Chondrocyte (in vitro differentiated cells): ENCODE data around the gene AMH. TPM values are rescaled to one million over a fixed set of nuclear protein-coding genes. Genes with fewer than 3 reads are reported as not detected.

Experiments used
- DNase-seq: peaks from one replicate; pipeline ENCODE4 v3.0.0; 2021; ENCODE audit warnings: mixed read lengths, low spot score
- H3K27ac Mint-ChIP-seq: one replicate; pipeline ENCODE4 v1.8.0; 2021; ENCODE audit warnings: mild to moderate bottlenecking, moderate library complexity, mixed read lengths; ENCODE audit not compliant: unreplicated experiment
- H3K27me3 Mint-ChIP-seq: 2 replicates; pipeline ENCODE4 v1.8.0; 2021; ENCODE audit warnings: low read depth, mixed read lengths
- H3K36me3 Mint-ChIP-seq: 2 replicates; pipeline ENCODE4 v1.8.0; 2021; ENCODE audit warnings: low read depth, mixed read lengths
- H3K4me1 Mint-ChIP-seq: 2 replicates; pipeline ENCODE4 v1.8.0; 2021; ENCODE audit warnings: low read depth, mild to moderate bottlenecking, mixed read lengths
- H3K4me3 Mint-ChIP-seq: one replicate; pipeline ENCODE4 v1.8.0; 2021; ENCODE audit warnings: mild to moderate bottlenecking, moderate library complexity, mixed read lengths; ENCODE audit not compliant: unreplicated experiment
- H3K9me3 Mint-ChIP-seq: 2 replicates; pipeline ENCODE4 v1.8.0; 2021; ENCODE audit warnings: low read depth, mixed read lengths
- total RNA-seq: library from RNA; stranded (reverse); gene quantifications from 3 replicates; pipeline ENCODE4 v1.2.1, GENCODE V29; 2021
- TF ChIP-seq, protein P1 (sequence below): fragments of 200-600 bp; sonication (generic); IDR thresholded peaks from 2 replicates; pipeline ENCODE4 v1.5.0; 2021; ENCODE audit warnings: antibody characterized with exemption, mild to moderate bottlenecking, moderate library complexity

Gene AMH
- total RNA-seq, 1 donor from 2014 or later = 10.8 TPM

DNA sequence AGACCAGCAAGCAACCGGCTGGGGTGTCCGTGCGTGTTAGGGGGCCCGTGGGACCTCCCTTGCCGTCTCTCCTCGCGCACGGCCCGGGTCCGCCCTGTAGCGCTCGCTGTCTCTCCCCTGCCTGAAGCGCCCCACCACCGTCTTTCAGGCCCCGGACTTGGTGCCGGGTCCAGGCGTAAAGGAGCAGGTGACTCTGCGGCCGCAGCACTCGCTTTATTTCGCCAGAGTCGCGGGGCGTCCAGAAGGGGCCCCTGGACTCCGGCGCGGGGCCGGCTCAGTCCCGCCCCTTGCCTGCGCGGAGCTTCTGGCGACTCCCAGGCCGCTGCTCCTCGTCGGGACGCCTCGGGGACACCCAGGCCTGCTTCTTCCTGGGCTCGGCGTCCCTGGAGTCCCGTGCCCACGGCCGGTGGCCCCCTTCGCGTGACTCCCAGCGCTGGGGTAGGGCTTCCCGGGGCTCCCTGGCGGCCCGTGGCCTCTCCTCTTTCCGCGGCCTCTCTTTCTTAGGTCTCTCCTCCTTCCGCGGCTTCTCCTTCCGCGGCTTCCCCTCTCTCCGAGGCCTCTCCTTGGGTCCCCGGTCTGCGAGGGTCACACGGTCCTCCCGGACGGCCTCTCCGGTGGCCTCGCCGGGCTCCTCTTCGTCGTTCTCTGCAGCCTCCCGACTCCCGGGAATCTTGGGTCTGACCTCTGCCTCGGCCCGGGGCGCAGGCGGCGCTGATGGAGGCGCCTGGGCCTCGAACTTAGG is 3.1 kb downstream of the AMH start:
- TF ChIP-seq, protein P1, sequence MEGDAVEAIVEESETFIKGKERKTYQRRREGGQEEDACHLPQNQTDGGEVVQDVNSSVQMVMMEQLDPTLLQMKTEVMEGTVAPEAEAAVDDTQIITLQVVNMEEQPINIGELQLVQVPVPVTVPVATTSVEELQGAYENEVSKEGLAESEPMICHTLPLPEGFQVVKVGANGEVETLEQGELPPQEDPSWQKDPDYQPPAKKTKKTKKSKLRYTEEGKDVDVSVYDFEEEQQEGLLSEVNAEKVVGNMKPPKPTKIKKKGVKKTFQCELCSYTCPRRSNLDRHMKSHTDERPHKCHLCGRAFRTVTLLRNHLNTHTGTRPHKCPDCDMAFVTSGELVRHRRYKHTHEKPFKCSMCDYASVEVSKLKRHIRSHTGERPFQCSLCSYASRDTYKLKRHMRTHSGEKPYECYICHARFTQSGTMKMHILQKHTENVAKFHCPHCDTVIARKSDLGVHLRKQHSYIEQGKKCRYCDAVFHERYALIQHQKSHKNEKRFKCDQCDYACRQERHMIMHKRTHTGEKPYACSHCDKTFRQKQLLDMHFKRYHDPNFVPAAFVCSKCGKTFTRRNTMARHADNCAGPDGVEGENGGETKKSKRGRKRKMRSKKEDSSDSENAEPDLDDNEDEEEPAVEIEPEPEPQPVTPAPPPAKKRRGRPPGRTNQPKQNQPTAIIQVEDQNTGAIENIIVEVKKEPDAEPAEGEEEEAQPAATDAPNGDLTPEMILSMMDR = no peak
- Mint-ChIP-seq H3K9me3 (no peaks in the 10 kb centered on the region), H3K36me3 (no peaks in the 10 kb centered on the region), H3K27me3 (no peaks in the 10 kb centered on the region), H3K4me1 (peaks cover 3% of the 10 kb centered on the region), H3K27ac (no peak overlapping the region), H3K4me3 (no peak overlapping the region)
- DNase-seq = no peak

DNA sequence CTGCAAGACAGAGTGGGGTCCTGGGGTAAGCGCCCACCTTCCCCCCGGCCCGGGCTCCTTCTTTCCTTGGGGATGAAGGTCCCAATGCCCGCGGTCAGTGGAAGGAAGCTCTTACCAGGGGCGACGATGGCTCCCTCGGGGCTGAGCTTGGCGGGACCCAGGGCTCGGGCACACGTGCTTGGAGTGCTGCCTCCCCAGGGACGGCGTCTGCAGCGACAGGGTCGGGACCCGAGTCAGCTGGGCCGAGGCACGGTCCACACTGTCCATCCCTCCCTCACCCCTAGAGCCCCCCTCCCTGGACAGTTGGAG is 3.6 kb downstream of the AMH start:
- no peak for DNase-seq
- no peak overlapping the region for H3K4me3 Mint-ChIP-seq
- no peaks in the 10 kb centered on the region for H3K9me3 Mint-ChIP-seq
- H3K27me3 Mint-ChIP-seq = no peaks in the 10 kb centered on the region
- H3K27ac Mint-ChIP-seq = no peak overlapping the region
- peaks cover 3% of the 10 kb centered on the region for H3K4me1 Mint-ChIP-seq
- TF ChIP-seq, protein P1 = no peak
- H3K36me3 Mint-ChIP-seq = no peaks in the 10 kb centered on the region

DNA sequence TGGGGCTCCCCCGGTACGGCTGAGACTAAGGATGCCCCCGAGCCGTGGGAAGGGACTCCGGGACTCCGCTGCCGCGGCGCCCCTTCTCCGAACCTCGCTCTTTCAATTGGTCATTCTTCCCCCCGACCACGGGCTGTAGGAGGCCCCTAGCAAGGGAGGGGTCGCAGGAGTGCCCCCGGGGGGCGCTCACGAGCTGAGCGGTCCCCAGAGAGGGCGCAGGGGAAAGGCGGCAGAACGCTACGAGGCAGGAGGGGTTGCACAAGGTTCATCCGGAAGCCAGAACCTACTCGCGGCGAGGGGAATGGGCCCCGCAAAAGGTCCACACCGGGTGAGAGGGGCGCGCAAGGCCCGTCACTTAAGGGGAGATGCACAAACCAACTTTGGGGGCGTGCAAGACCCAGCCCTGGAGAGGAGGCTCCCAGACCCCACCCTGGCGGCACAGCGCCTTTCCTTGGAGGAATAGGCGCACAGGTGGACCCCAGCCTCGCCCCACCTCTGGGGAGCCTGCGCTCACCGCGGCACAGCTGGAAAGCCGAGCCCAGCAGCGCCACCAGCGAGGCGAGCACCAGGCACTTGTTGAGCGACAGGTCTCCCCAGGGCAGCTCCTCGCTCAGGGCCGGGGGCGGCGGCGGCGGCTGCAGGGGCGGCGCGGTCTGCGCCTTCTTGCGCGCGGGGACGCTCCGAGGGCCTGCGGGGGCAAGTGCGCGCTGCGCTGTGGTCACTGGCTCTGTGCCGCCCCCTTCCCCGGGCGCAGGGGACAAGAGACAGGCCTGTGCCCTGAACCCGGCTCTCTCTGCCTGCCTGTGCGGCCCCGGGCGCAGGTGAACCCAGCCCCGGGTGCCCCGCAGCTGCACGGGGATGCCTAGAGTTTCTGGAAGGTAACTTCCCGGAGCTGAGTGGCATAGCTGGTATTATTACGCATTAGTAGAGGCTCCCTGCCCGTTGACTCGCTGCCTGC is 4.3 kb downstream of the AMH start:
- DNase-seq = no peak
- Mint-ChIP-seq H3K4me3 (no peak overlapping the region), H3K27me3 (no peaks in the 10 kb centered on the region), H3K36me3 (no peaks in the 10 kb centered on the region), H3K27ac (no peak overlapping the region), H3K9me3 (no peaks in the 10 kb centered on the region), H3K4me1 (peaks cover 3% of the 10 kb centered on the region)
- TF ChIP-seq, protein P1 = peak; percentile 39

DNA sequence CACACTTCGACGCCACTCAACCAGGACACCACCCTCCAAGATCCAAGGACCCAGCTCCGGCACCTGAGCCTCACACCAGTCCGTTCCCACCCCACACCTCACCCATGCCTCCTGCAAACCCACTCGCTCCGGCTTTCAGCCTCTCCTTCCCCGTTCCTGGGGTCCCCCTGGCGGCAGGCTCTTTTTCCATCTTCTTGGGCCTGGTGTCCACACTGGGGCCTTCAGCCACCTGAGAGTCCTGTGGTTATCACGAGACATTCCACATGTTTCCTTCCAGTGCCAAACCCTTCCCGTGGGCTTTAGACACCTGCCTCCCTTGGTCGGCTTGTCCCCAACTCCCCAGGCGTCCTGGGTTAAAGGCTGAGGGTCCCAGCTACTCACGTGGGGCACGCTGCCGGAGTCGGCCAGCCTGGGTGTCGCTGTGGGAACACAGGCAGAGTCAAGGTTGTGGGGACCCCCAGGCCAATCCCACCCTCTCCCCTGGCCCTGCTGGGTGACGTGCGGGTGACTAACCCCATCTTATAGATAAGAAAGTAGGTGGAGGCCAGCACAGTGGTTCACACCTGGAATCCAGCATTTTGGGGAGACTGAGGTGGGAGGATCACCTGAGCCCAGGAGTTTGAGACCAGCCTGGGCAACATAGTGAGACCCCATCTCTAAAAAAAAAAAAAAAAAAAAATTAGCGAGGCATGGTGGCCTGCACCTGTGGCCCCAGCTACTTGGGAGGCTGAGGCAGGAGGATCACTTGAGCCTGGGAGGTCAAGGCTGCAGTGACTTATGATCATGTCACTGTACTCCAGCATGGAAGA is 5.1 kb downstream of the AMH start:
- no peaks in the 10 kb centered on the region for H3K9me3 Mint-ChIP-seq
- no peak overlapping the region for H3K4me3 Mint-ChIP-seq
- H3K36me3 Mint-ChIP-seq = no peaks in the 10 kb centered on the region
- TF ChIP-seq, protein P1 = peak; percentile 74
- H3K27ac Mint-ChIP-seq = no peak overlapping the region
- no peak for DNase-seq
- no peaks in the 10 kb centered on the region for H3K27me3 Mint-ChIP-seq
- peaks cover 3% of the 10 kb centered on the region for H3K4me1 Mint-ChIP-seq
